IMR-90 (cell line): ENCODE data around the gene NFASC. TPM values are rescaled to one million over a fixed set of nuclear protein-coding genes. Genes with fewer than 3 reads are reported as not detected.

Experiments used
- ATAC-seq: fragments of 200-7000 bp; cut with Tn5 transposase; 2 replicates; pipeline ENCODE4 v1.9.1; 2020; ENCODE audit warnings: low read depth, mild to moderate bottlenecking, moderate library complexity
- BruUV-seq: library from RNA; stranded (reverse); fragments of 400-500 nt; replicated peaks from 2 replicates; lab custom pipeline; 2021; lab: Mats Ljungman, UMichigan
- CTCF ChIA-PET: fragments of 300-600 bp; formaldehyde crosslinking; extraction: SDS; loops from one replicate; lab custom pipeline; 2021; ENCODE audit warnings: antibody characterized with exemption; lab: Yijun Ruan, JAX
- POLR2A ChIA-PET: fragments of 300-600 bp; sonication (Branson Sonifier 250); formaldehyde crosslinking; loops from one replicate; lab custom pipeline; 2022; ENCODE audit warnings: antibody characterized with exemption; ENCODE audit not compliant: unreplicated experiment; lab: Charles Lee
- DNase-seq: peaks from one replicate; pipeline ENCODE4 v3.0.0; 2013
- H2AFZ ChIP-seq: replicated peaks from 2 replicates; pipeline ENCODE3; 2013; ENCODE audit warnings: low read length, mild to moderate bottlenecking; ENCODE audit not compliant: poor library complexity
- H2AK5ac ChIP-seq: 2 replicates; pipeline ENCODE4 v1.6.1; 2013; ENCODE audit warnings: low read depth, low read length, inconsistent platforms
- H2AK9ac ChIP-seq: replicated peaks from 2 replicates; pipeline ENCODE3; 2013; ENCODE audit warnings: mild to moderate bottlenecking, low read depth, low read length, moderate library complexity; ENCODE audit not compliant: poor library complexity
- H2BK120ac ChIP-seq: 2 replicates; pipeline ENCODE4 v1.6.1; 2013; ENCODE audit warnings: low read depth, low read length, inconsistent platforms
- H2BK15ac ChIP-seq: 3 replicates; pipeline ENCODE4 v1.6.1; 2013; ENCODE audit warnings: low read depth, low read length, inconsistent platforms
- H2BK20ac ChIP-seq: 2 replicates; pipeline ENCODE4 v1.6.1; 2013; ENCODE audit warnings: low read depth, mild to moderate bottlenecking, inconsistent platforms, low read length, moderate library complexity
- H2BK5ac ChIP-seq: 2 replicates; pipeline ENCODE4 v1.6.1; 2013; ENCODE audit warnings: mild to moderate bottlenecking, low read depth, low read length, inconsistent platforms; ENCODE audit not compliant: poor library complexity, severe bottlenecking
- H3K14ac ChIP-seq: replicated peaks from 2 replicates; pipeline ENCODE4 v1.6.1; 2013; ENCODE audit warnings: low read depth, low read length, inconsistent platforms
- H3K18ac ChIP-seq: 2 replicates; pipeline ENCODE4 v1.6.1; 2013; ENCODE audit warnings: low read depth, low read length, control low read depth
- H3K23ac ChIP-seq: 2 replicates; pipeline ENCODE4 v1.6.1; 2013; ENCODE audit warnings: low read depth, low read length, inconsistent platforms
- H3K27ac ChIP-seq: 2 replicates; pipeline ENCODE4 v1.5.1; 2013; ENCODE audit warnings: mild to moderate bottlenecking, control low read depth, low read length; ENCODE audit not compliant: insufficient read depth
- H3K27me3 ChIP-seq: 2 replicates; pipeline ENCODE4 v1.6.1; 2013; ENCODE audit warnings: low read length; ENCODE audit not compliant: control insufficient read depth, insufficient read depth
- H3K36me3 ChIP-seq: 2 replicates; pipeline ENCODE4 v1.6.1; 2013; ENCODE audit warnings: low read length, mixed read lengths; ENCODE audit not compliant: control insufficient read depth, insufficient read depth
- H3K4ac ChIP-seq: 2 replicates; pipeline ENCODE4 v1.6.1; 2013; ENCODE audit warnings: low read depth, low read length, inconsistent platforms
- H3K4me1 ChIP-seq: 2 replicates; pipeline ENCODE4 v1.6.1; 2013; ENCODE audit warnings: low read length, mixed read lengths; ENCODE audit not compliant: control insufficient read depth, insufficient read depth
- H3K4me2 ChIP-seq: 2 replicates; pipeline ENCODE4 v1.6.1; 2013; ENCODE audit warnings: low read depth, mild to moderate bottlenecking, control low read depth, low read length, moderate library complexity
- H3K4me3 ChIP-seq: 2 replicates; pipeline ENCODE4 v1.5.1; 2013; ENCODE audit warnings: low read depth, mild to moderate bottlenecking, control low read depth, low read length, moderate library complexity; ENCODE audit not compliant: insufficient read depth
- H3K56ac ChIP-seq: 2 replicates; pipeline ENCODE4 v1.6.1; 2013; ENCODE audit warnings: low read length, inconsistent platforms; ENCODE audit not compliant: insufficient read depth; ENCODE audit errors: extremely low read depth
- H3K79me1 ChIP-seq, 2 experiments: 2 replicates each; pipeline ENCODE4 v1.6.1; 2013; ENCODE audit warnings: low read length in 2 of 2, inconsistent platforms in 1 of 2, low read depth in 1 of 2
- H3K9ac ChIP-seq: 2 replicates; pipeline ENCODE4 v1.6.1; 2013; ENCODE audit warnings: low read depth, low read length, control low read depth
- H3K9me1 ChIP-seq: 2 replicates; pipeline ENCODE4 v1.6.1; 2013; ENCODE audit warnings: low read length, inconsistent platforms; ENCODE audit not compliant: insufficient read depth
- H3K9me3 ChIP-seq: 2 replicates; pipeline ENCODE4 v1.6.1; 2013; ENCODE audit warnings: low read length; ENCODE audit not compliant: control insufficient read depth, insufficient read depth
- H4K20me1 ChIP-seq: 2 replicates; pipeline ENCODE4 v1.6.1; 2013; ENCODE audit warnings: low read length, inconsistent platforms; ENCODE audit not compliant: insufficient read depth
- H4K5ac ChIP-seq: 2 replicates; pipeline ENCODE4 v1.6.1; 2013; ENCODE audit warnings: mild to moderate bottlenecking, low read depth, low read length, control low read depth
- H4K8ac ChIP-seq, 2 experiments: 2 replicates each; pipeline ENCODE4 v1.6.1; 2013; ENCODE audit warnings: low read depth in 2 of 2, low read length in 2 of 2, control low read depth in 1 of 2, inconsistent platforms in 1 of 2
- H4K91ac ChIP-seq: 2 replicates; pipeline ENCODE4 v1.6.1; 2013; ENCODE audit warnings: low read depth, low read length, inconsistent platforms; ENCODE audit not compliant: insufficient read depth
- BHLHE40 ChIP-seq: fragments of 150-350 bp; IDR thresholded peaks from 2 replicates; pipeline ENCODE4 v1.6.1; 2016; ENCODE audit warnings: mild to moderate bottlenecking, low read depth, low read length
- CEBPB ChIP-seq: IDR thresholded peaks from 2 replicates; pipeline ENCODE4 v1.6.1; 2012; ENCODE audit warnings: low read depth, low read length, improper control_type of control experiment
- CHD1 ChIP-seq: IDR thresholded peaks from 2 replicates; pipeline ENCODE4 v1.6.1; 2012; ENCODE audit warnings: low read depth, low read length, improper control_type of control experiment
- CTCF ChIP-seq: conservative IDR thresholded peaks from 2 replicates; pipeline ENCODE4 v1.5.1; 2012; ENCODE audit warnings: mild to moderate bottlenecking, low read depth, low read length, improper control_type of control experiment
- FOS ChIP-seq: fragments of 150-350 bp; IDR thresholded peaks from 2 replicates; pipeline ENCODE4 v1.6.1; 2016; ENCODE audit warnings: low read depth, low read length
- MAFK ChIP-seq: IDR thresholded peaks from 2 replicates; pipeline ENCODE4 v1.6.1; 2012; ENCODE audit warnings: low read depth, low read length, improper control_type of control experiment
- MAZ ChIP-seq: IDR thresholded peaks from 2 replicates; pipeline ENCODE4 v1.6.1; 2012; ENCODE audit warnings: low read depth, mild to moderate bottlenecking, low read length, improper control_type of control experiment, moderate library complexity, borderline replicate concordance
- MXI1 ChIP-seq: IDR thresholded peaks from 2 replicates; pipeline ENCODE4 v1.6.1; 2012; ENCODE audit warnings: low read depth, mild to moderate bottlenecking, low read length, moderate library complexity, borderline replicate concordance
- NFE2L2 ChIP-seq: fragments of 150-350 bp; IDR thresholded peaks from 2 replicates; pipeline ENCODE4 v1.6.1; 2016; ENCODE audit warnings: low read depth, mild to moderate bottlenecking, low read length
- POLR2A ChIP-seq: IDR thresholded peaks from 2 replicates; pipeline ENCODE4 v1.6.1; 2012; ENCODE audit warnings: mild to moderate bottlenecking, low read depth, low read length
- RAD21 ChIP-seq: IDR thresholded peaks from 2 replicates; pipeline ENCODE4 v1.6.1; 2012; ENCODE audit warnings: low read length, improper control_type of control experiment
- RCOR1 ChIP-seq: IDR thresholded peaks from 2 replicates; pipeline ENCODE4 v1.6.1; 2012; ENCODE audit warnings: mild to moderate bottlenecking, low read length, improper control_type of control experiment; ENCODE audit not compliant: insufficient replicate concordance
- RFX5 ChIP-seq: IDR thresholded peaks from 2 replicates; pipeline ENCODE4 v1.8.0; 2012; ENCODE audit warnings: low read depth, mild to moderate bottlenecking, low read length, moderate library complexity
- SMC3 ChIP-seq: fragments of 150-350 bp; IDR thresholded peaks from 2 replicates; pipeline ENCODE4 v1.6.1; 2016; ENCODE audit warnings: low read depth, mild to moderate bottlenecking, antibody characterized with exemption, low read length, moderate library complexity
- WGBS, 2 experiments: methylation state at CpG; one replicate each; pipeline versions ENCODE4 v1.1.5 to v1.1.7; 2013; ENCODE audit warnings: missing lambda C conversion rate in 2 of 2; ENCODE audit not compliant: insufficient read length in 1 of 2; ENCODE audit errors: extremely low coverage in 2 of 2; 5-methylcytosine and 5-hydroxymethylcytosine counted together
- dilution Hi-C: fragments of 300-500 bp; cut with HindIII; formaldehyde crosslinking; loops from one replicate; pipeline ENCODE4 v1.14.3; 2018; ENCODE audit warnings: low sequenced_read_pairs; ENCODE audit not compliant: unreplicated experiment
- in situ Hi-C: fragments of 300-500 bp; cut with MboI; formaldehyde crosslinking; loops from 3 replicates; pipeline ENCODE4 v1.14.3; 2019; ENCODE audit warnings: low sequenced_read_pairs, inconsistent platforms, mixed read lengths
- intact Hi-C: fragments of 100-400 bp; cut with micrococcal nuclease; formaldehyde crosslinking; loops from 2 replicates; pipeline ENCODE4 v1.10.0; 2022
- polyA plus RNA-seq, 3 experiments: library from polyadenylated mRNA; depleted of rRNA; stranded (reverse); fragments of >200 nt; gene quantifications; 2 replicates each; pipeline ENCODE4 v1.2.3, GENCODE V29; 2012; ENCODE audit warnings: low replicate concordance in 1 of 3
- total RNA-seq: library from RNA; depleted of rRNA; stranded (reverse); fragments of >200 nt; gene quantifications from 2 replicates; pipeline ENCODE4 v1.2.3, GENCODE V29; 2012
- TF ChIP-seq, protein P1 (sequence below): fragments of 150-350 bp; IDR thresholded peaks from 2 replicates; pipeline ENCODE4 v1.6.1; 2017; ENCODE audit warnings: mild to moderate bottlenecking, antibody characterized with exemption, low read length, low read depth
- TF ChIP-seq, protein P2 (sequence below): fragments of 150-350 bp; IDR thresholded peaks from 2 replicates; pipeline ENCODE4 v1.6.1; 2016; ENCODE audit warnings: low read depth, mild to moderate bottlenecking, low read length, moderate library complexity, borderline replicate concordance

Gene NFASC
- total and polyA plus RNA-seq, 2 of the 4 experiments (the other 2 are of a cell fraction) = 0.18 to 0.79 TPM

GRCh38 chr1:204854286-204854685, 16.4 kb upstream of the NFASC start:
- Histone ChIP-seq H3K79me1 (no peaks in the 10 kb centered on the region), H3K27ac (no peak overlapping the region), H2AK5ac (no peak overlapping the region), H3K23ac (no peak overlapping the region), H2BK120ac (no peak overlapping the region), H3K9ac (no peak overlapping the region), H3K9me3 (no peaks in the 10 kb centered on the region), H2BK15ac (no peak overlapping the region), H3K4me2 (no peak overlapping the region), H3K4me3 (no peak overlapping the region), H2AFZ (no peak overlapping the region), H3K9me1 (no peaks in the 10 kb centered on the region), H3K36me3 (no peaks in the 10 kb centered on the region), H3K56ac (no peak overlapping the region), H4K5ac (no peak overlapping the region), H4K91ac (no peak overlapping the region), H4K8ac (no peak overlapping the region), H3K14ac (no peak overlapping the region), H2BK20ac (no peak overlapping the region), H3K4me1 (no peaks in the 10 kb centered on the region), H3K27me3 (peaks cover 1% of the 10 kb centered on the region; the same call in 1 of the 2 replicates), H3K4ac (no peak overlapping the region), H4K20me1 (no peaks in the 10 kb centered on the region), H2AK9ac (no peak overlapping the region), H3K18ac (no peak overlapping the region), H2BK5ac (no peak overlapping the region)
- ChIA-PET POLR2A (no interaction called here), CTCF (no interaction called here)
- no peak for TF ChIP-seq CHD1
- TF ChIP-seq SMC3 = no peak
- TF ChIP-seq MXI1 = no peak
- no peak for TF ChIP-seq RAD21
- TF ChIP-seq NFE2L2 = no peak
- no peak for TF ChIP-seq BHLHE40
- no peak for TF ChIP-seq POLR2A
- TF ChIP-seq RCOR1 = no peak
- TF ChIP-seq MAZ = no peak
- no peak for TF ChIP-seq CTCF
- TF ChIP-seq CEBPB = no peak
- TF ChIP-seq FOS = no peak
- no peak for TF ChIP-seq MAFK
- TF ChIP-seq, protein P1, sequence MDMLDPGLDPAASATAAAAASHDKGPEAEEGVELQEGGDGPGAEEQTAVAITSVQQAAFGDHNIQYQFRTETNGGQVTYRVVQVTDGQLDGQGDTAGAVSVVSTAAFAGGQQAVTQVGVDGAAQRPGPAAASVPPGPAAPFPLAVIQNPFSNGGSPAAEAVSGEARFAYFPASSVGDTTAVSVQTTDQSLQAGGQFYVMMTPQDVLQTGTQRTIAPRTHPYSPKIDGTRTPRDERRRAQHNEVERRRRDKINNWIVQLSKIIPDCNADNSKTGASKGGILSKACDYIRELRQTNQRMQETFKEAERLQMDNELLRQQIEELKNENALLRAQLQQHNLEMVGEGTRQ = no peak
- TF ChIP-seq, protein P2, sequence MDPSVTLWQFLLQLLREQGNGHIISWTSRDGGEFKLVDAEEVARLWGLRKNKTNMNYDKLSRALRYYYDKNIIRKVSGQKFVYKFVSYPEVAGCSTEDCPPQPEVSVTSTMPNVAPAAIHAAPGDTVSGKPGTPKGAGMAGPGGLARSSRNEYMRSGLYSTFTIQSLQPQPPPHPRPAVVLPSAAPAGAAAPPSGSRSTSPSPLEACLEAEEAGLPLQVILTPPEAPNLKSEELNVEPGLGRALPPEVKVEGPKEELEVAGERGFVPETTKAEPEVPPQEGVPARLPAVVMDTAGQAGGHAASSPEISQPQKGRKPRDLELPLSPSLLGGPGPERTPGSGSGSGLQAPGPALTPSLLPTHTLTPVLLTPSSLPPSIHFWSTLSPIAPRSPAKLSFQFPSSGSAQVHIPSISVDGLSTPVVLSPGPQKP = no peak
- no peak for TF ChIP-seq RFX5
- intact Hi-C loops (no loop called here), in situ Hi-C loops (no loop called here), dilution Hi-C loops (no loop called here)
- ATAC-seq = no peak
- WGBS, 2 experiments = no CpG with 5 or more reads among the region's 2 CpGs
- no TSS peak for BruUV-seq
- no peak for DNase-seq
